Measurements from ENCODE around the gene RBM28.

- peak; percentile 38 to 54 (median 47) for TF ChIP-seq CTCF (IDR thresholded peaks at IDR 0.05)
- no peak for TF ChIP-seq POLR2AphosphoS5 (IDR thresholded peaks at IDR 0.05)
Observed at GRCh38 chr7:128347647-128348097, 4.0 kb upstream of the RBM28 start.

Measured in transverse colon (tissue), 4 donors.